Liver (tissue), 3 donors: ENCODE results near the gene ANKRD17.

ENCODE experiments used
- GABPA ChIP-seq, 2 donors: IDR thresholded peaks in 1 of 2; conservative IDR thresholded peaks in 1 of 2; 2 replicates each; pipeline ENCODE4 v1.6.1; 2016; ENCODE audit warnings: antibody characterized with exemption in 2 of 2, mild to moderate bottlenecking in 1 of 2, moderate library complexity in 1 of 2
- JUND ChIP-seq, 2 donors: IDR thresholded peaks; 2 replicates each; pipeline ENCODE4 v1.6.1; 2016; ENCODE audit warnings: antibody characterized with exemption in 2 of 2
- RAD21 ChIP-seq, 2 donors: IDR thresholded peaks; 2 replicates each; pipeline ENCODE4 v1.6.1; 2016; ENCODE audit warnings: antibody characterized with exemption in 2 of 2, mild to moderate bottlenecking in 2 of 2
- TF ChIP-seq, protein P1 (sequence below): fragments of 150-350 bp; IDR thresholded peaks from 2 replicates; pipeline ENCODE4 v1.5.1; 2017; ENCODE audit warnings: improper control_type of control experiment, low read depth, low read length; ENCODE audit not compliant: missing input control
- TF ChIP-seq, protein P2 (sequence below): IDR thresholded peaks from 2 replicates; pipeline ENCODE4 v1.6.1; 2016; ENCODE audit warnings: antibody characterized with exemption, mild to moderate bottlenecking
- TF ChIP-seq, protein P3 (sequence below): IDR thresholded peaks from 2 replicates; pipeline ENCODE4 v1.6.1; 2016; ENCODE audit warnings: antibody characterized with exemption
- donor health status: healthy.
- donor health status: healthy.

DNA sequence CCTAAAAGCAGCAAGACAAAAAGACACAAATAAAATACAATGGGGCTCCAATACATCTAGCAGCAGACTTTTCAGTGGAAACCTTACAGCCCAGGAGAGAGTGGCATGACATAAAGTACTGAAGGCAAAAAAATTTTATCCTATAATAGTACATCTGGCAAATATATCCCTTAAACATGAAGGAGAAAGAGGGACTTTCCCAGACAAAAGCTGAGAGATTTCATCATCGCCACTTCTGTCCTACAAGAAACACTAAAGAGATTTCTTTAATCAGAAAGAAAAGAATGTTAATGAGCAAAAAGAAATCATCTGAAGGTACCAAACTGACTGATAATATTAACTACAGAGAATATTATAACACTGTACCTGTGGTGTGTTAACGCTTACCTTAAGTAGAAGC lies 86.4 kb downstream of the ANKRD17 start:
- TF ChIP-seq, protein P1, sequence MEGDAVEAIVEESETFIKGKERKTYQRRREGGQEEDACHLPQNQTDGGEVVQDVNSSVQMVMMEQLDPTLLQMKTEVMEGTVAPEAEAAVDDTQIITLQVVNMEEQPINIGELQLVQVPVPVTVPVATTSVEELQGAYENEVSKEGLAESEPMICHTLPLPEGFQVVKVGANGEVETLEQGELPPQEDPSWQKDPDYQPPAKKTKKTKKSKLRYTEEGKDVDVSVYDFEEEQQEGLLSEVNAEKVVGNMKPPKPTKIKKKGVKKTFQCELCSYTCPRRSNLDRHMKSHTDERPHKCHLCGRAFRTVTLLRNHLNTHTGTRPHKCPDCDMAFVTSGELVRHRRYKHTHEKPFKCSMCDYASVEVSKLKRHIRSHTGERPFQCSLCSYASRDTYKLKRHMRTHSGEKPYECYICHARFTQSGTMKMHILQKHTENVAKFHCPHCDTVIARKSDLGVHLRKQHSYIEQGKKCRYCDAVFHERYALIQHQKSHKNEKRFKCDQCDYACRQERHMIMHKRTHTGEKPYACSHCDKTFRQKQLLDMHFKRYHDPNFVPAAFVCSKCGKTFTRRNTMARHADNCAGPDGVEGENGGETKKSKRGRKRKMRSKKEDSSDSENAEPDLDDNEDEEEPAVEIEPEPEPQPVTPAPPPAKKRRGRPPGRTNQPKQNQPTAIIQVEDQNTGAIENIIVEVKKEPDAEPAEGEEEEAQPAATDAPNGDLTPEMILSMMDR: no peak
- TF ChIP-seq JUND (IDR thresholded peaks at IDR 0.05) (no peak), RAD21 (IDR thresholded peaks at IDR 0.05) (no peak), GABPA (IDR thresholded peaks at IDR 0.05 in 1 of 2, conservative IDR thresholded peaks at IDR 0.05 in 1 of 2) (no peak)
- TF ChIP-seq, protein P2, sequence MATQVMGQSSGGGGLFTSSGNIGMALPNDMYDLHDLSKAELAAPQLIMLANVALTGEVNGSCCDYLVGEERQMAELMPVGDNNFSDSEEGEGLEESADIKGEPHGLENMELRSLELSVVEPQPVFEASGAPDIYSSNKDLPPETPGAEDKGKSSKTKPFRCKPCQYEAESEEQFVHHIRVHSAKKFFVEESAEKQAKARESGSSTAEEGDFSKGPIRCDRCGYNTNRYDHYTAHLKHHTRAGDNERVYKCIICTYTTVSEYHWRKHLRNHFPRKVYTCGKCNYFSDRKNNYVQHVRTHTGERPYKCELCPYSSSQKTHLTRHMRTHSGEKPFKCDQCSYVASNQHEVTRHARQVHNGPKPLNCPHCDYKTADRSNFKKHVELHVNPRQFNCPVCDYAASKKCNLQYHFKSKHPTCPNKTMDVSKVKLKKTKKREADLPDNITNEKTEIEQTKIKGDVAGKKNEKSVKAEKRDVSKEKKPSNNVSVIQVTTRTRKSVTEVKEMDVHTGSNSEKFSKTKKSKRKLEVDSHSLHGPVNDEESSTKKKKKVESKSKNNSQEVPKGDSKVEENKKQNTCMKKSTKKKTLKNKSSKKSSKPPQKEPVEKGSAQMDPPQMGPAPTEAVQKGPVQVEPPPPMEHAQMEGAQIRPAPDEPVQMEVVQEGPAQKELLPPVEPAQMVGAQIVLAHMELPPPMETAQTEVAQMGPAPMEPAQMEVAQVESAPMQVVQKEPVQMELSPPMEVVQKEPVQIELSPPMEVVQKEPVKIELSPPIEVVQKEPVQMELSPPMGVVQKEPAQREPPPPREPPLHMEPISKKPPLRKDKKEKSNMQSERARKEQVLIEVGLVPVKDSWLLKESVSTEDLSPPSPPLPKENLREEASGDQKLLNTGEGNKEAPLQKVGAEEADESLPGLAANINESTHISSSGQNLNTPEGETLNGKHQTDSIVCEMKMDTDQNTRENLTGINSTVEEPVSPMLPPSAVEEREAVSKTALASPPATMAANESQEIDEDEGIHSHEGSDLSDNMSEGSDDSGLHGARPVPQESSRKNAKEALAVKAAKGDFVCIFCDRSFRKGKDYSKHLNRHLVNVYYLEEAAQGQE: no peak
- TF ChIP-seq, protein P3, sequence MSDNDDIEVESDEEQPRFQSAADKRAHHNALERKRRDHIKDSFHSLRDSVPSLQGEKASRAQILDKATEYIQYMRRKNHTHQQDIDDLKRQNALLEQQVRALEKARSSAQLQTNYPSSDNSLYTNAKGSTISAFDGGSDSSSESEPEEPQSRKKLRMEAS: no peak
